Stimulated activated CD8-positive, alpha-beta memory T cell treated with anti-CD3 and anti-CD28 coated beads, Interleukin-7, amount 100 ng/mL, for 1 hour (primary cell): Measurements from ENCODE around the gene PCIF1.
"Not testable (repeated sequence)": the region's sequence is repeated elsewhere in the genome, so short reads cannot be mapped to it uniquely, and the experiment has no call there.

ENCODE experiments used
- DNase-seq, 2 donors: peaks; one replicate each; pipeline ENCODE4 v3.0.0-alpha.2; 2020; ENCODE audit warnings: low read depth in 2 of 2

PCIF1 gene

DNA sequence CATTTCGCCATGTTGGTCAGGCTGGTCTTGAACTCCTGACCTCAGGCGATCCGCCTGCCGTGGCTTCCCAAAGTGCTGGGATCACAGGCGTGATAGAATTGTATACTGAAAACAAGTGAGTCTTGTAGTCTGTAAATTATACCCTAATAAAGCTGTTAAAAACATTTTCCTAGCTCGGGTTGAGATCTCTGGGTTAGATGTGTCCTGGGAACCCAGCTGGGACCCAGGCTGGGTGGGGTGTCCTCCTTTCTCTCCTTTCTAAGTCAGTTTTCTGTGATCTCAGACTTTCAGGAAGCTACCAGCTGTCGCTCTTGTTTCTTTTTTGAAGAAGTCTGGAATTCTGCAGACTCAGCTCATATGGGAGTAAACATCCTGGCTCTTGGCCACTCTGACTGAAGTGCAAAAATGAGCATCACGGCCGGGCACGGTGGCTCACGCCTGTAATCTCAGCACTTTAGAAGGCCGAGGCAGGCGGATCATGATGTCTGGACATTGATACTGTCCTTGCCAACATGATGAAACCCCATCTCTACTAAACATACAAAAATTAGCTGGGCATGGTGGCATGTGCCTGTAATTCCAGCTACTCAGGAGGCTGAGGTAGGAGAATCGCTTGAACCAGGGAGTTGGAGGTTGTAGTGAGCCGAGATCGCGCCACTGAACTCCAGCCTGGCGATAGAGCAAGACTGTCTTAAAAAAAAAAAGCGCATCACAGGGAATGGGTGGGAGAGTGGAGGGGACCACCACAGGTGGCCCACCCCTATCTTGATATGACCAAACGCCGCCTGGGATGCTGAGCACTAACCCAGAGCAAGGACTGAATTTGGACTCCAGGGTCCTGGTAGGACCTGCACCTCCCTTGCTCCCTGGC lies 9.9 kb upstream of the PCIF1 start:
- DNase-seq: no peak

DNA sequence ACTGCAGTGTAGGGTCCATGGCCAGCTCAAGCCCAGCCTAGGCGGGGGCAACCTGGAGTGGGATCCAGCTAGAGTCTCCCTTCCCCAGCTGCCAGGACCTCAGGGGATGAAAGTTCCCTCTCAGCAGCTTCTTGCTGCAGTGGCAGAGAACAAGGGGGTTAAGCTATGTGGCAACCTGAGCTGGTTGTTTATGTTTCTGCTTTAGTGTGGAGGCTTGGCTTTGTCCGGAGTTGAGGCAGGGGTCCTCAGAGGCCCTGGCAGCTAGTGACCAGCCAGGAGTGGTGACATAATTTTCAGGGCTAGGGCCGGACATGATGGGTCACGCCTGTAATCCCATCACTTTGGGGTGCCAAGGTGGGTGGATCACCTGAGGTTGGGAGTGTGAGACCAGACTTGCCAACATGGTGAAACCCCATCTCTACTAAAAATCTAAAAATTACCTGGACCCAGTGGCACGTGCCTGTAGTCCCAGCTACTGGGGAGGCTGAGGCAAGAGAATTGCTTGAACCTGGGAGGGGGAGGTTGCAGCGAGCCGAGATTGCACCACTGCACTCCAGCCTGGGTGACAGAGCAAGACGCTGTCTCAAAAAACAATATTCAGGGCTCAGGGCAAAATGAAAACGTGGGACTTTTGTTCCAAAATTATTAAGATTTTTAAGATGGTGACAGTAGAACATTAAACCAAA lies 8.5 kb upstream of the PCIF1 start:
- no peak for DNase-seq

DNA sequence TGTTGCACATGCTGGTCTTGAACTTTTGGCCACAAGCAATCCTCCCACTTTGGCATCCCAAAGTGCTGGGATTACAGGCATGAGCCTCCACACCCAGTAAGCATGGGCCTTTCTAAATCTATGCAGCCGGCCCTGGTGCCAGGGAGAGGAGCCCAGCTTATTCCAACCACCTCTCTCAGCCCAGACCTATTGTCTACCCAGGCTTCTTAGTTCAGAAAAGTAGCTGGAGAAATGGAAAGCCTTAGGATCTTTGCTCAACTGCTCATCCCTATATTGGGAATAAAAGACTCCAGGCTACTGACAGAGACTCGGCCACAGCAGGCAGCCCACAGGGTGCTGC lies 7.8 kb upstream of the PCIF1 start:
- no peak for DNase-seq

DNA sequence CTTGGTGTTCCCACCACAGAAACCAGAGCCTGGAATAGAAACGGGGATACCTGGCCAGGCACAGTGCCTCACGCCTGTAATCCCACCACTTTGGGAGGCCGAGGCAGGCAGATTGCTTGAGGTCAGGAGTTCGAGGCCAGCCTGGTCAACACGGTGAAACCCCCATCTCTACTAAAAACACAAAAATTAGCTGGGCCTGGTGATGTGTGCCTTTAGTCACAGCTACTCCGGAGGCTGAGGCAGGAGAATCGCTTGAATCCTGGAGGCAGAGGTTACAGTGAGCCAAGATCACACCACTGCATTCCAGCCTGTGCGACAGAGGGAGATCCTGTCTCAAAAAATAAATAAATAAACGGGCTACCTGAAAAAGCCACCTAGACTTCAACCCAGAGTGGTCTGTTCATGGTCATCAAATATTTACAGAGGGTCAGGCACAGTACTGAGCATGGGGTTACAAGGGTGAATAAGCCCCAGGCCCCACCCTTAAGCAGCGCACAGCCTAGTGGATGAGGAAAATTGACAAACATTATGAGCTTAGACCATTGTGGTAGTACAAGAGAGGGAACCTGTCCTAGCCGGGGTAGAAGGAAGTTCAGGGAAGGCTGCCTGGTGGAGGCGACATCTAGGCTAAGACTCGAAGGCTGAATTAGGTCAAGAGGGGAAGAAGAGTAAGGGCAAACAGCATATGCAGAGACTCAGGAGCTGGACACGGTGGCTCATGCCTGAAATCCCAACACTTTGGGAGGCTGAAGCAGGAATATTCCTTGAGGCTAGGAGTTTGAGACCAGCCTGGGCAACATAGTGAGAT lies 7.2 kb upstream of the PCIF1 start:
- no peak for DNase-seq

DNA sequence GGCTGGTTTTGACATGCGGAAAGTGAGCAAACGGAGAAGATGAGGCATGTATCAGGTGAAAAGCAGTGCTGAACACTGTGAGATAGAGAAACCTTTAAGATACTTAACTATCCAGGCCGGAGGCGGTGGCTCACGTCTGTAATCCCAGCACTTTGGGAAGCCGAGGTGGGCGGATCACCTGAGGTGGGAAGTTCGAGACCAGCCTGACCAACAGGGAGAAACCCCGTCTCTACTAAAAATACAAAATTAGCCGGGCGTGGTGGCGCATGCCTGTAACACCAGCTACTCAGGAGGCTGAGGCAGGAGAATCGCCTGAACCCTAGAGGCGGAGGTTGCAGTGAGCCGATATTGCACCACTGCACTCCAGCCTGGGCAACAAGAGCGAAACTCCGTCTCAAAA lies 2.8 kb upstream of the PCIF1 start:
- not testable (repeated sequence) for DNase-seq

DNA sequence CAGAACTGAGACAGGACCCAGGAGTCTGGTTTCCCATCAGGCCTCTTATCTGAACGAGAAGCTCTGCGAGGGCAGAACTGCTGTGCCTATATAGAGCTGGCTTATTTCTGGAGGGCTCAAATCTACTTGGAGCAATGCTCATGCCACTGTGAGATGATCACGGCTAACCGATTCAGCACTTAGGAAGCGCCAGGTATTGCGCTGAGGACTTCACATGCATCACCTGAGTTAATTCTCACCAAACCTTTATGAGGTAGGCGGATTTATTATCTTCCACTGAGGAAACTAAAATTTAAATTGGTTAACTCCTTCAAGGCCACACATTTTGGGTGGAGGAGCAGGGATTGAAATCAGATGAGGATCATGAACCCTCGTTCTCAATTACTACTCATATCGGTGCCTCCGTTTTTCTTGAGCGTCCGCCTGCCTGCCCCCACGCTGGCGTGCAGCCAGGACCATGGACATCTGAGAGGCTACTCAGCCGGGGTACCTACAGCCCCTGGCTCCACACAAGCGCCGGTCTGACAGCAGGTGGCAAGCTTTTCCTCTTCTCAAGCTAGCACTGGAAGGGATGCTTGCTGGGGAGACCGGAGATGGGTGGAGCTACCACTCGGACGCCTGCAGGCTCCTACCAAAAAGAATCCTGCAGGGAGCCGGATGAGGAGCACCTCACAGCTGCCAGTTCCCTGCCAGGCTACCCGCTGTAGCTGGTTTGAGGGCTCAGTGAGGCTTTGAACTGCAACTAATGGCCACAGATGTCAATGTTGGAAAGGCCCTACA lies 1.0 kb upstream of the PCIF1 start:
- peak; percentile 20 to 29 for DNase-seq

DNA sequence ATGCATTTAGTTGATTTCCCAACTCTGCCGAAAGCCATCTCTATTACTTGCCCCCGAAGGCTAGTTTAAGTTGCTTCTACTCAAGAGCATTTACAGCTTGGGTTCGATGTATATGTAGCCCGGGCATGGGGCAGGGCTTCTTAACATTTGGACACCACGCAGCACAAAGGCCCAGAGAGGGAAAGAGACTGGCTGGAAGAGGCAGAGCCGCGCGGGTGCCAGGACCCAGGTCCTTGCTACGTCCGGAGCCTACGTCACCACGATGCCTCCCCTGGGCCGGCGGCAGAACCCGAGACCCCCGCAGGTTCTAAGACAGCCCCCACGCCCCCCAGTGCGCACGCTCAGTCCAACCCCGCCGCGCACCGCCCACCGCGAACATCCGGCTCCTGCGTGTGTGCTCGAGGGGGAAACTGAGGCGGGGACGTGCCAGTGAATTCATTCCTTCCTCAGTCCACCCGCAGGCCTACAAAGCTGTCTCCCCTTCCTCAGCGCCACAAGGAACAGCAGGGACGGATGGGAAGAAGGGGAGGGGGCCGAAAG lies 367 bp upstream of the PCIF1 start:
- no peak for DNase-seq

DNA sequence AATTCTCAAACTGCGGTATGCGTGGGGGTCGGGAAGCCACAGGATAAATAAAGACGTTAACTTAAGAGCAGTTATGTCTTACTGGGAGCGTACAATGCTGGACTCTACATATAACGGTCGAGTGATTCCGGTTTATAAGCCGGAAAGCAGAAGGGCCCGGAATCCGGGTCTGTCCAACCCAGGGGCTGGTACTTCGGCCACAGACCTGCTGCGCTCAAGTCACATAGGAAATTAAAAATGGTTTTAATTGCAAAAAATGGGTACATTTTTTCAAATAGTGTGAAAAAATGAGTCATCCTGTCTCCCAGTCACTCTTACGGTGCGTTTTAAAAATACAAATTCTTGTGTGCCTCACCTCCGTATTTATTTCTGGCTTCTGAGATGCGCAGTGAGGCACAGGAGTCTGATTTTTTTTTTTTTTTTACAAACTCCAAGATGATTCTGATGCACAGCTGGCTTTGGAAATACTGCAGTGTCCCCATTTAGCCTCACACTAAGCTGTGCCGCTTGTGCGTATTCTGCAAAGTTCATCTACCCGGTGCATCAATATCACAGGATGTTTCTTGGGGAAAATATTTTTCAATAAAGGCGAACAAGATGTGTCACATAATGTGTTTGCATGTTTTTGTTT lies 1.0 kb downstream of the PCIF1 start:
- DNase-seq: no peak

DNA sequence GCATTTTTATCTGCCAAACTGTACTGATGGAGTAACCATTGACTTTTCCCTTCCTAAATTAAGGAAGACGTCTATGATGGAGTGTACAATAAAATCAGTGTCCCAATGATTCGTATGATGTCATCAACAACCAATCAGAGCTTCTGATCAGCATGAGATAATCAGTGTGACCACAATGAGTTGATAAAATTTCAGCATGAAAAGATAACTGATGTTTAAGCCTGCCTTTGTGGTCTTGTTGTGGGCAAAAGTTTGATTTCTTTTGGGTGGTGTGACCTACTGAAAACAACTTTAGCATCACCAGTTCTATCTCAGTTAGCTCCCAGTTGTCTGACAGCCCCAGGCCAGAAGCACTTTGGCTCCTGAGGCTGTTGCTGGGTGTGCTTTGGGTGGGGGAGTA lies 3.3 kb downstream of the PCIF1 start:
- no peak for DNase-seq

DNA sequence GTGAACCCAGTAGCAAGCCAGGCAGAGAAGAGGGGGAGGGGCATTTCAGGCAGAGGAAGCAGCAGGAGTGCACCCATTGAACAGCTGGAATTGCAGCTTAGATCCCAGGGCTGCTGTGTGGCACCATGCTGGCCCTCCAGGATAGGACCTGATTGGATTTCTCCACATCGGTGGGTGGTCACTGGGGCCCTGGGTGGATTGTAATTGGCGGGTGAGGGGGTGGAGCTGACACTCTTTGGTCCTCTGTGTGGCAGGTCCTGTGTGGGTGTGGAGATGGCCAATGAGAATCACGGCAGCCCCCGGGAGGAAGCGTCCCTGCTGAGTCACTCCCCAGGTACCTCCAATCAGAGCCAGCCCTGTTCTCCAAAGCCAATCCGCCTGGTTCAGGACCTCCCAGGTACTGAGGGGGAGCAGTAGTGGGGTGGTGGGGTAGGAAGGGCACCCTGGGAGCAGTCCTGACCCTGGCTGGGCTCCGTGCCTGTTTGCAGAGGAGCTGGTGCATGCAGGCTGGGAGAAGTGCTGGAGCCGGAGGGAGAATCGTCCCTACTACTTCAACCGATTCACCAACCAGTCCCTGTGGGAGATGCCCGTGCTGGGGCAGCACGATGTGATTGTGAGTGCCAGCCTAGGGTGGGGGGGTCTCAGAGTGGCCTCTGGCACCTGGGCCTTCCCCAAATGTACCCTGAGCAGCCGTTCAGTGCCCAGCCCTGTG lies 4.4 kb downstream of the PCIF1 start:
- DNase-seq: no peak

DNA sequence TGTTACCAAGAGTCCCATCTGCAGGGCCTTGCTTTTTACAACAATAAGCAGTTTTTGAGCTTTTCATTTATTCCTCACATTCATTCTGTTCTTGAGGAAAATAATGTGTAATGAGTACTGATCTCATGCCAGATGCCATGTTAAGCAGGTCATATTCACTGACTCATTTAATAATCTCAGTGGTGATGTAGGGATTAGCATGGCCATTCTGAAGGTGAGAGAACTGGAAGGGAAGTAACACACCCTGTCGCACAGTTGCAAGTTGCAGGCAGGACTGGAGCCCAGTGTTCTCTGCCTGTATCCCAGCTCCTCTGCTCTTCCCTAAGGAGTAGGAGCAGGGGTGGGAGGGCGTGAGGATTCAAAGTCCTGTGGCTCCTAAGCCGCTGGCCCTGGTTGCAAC lies 5.6 kb downstream of the PCIF1 start:
- DNase-seq: no peak

DNA sequence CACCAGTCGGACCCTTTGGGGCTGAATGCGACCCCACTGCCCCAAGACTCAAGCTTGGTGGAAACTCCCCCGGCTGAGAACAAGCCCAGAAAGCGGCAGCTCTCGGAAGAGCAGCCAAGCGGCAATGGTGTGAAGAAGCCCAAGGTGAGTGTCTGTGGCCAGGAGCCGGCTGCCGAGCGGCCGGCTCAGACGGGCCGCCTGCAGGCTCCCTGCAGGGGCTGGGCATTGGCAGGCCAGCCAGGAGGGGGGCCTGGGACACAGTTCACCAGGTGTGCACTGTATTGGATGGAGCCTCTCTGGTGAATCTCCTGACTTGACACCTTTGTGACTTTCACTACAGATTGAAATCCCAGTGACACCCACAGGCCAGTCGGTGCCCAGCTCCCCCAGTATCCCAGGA lies 6.0 kb downstream of the PCIF1 start:
- no peak for DNase-seq

DNA sequence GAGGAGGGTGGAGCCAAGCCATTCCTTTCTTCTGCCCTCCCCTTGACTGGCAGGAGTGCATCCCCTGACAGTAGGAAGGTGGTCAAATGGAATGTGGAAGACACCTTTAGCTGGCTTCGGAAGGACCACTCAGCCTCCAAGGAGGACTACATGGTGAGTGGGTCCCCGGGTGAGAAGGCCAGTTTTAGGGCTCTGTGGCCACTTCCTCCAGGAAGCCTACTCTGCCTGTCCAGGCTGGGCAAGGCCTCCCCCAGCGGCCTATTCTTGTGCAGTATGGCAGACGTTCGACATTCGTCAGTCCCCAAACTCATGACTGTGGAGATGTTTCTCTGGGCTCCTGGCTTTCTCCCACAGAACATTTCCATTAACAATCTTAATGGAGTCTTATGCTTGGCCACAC lies 9.1 kb downstream of the PCIF1 start:
- DNase-seq: no peak

DNA sequence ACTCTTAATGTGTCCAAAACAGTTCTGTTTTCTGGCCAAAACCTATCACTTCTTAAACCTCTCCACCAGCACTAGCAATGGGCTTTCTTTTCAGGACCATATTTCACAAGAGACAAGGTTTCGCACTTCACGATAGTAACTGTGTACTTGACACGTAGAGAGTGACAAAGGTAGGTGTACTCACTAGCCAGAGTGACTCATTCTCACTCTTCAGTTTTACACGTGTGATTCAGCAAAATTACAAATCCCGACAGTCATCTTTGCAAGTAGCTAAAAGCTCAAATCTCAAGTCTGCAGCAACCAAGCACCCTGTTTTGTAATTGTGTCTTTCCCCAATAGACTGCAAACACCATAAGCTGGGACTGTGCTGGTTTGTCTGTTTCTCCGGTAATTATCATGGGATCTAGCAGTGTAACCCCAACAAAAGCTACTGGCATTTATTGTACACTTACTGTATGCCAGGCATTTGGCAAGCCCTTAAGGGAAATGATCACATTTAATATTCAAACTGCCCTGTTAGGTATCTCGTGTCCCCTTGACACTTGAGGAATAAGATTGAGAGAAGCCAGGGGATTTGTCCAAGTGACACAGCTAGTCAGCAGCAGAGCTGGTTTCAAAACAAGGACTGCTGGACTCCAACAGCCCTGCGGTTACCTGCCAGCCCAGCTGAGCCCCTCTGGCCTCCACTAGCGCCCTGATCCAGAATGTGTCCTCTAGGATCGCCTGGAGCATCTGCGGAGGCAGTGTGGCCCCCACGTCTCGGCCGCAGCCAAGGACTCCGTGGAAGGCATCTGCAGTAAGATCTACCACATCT lies 9.9 kb downstream of the PCIF1 start:
- DNase-seq: no peak

DNA sequence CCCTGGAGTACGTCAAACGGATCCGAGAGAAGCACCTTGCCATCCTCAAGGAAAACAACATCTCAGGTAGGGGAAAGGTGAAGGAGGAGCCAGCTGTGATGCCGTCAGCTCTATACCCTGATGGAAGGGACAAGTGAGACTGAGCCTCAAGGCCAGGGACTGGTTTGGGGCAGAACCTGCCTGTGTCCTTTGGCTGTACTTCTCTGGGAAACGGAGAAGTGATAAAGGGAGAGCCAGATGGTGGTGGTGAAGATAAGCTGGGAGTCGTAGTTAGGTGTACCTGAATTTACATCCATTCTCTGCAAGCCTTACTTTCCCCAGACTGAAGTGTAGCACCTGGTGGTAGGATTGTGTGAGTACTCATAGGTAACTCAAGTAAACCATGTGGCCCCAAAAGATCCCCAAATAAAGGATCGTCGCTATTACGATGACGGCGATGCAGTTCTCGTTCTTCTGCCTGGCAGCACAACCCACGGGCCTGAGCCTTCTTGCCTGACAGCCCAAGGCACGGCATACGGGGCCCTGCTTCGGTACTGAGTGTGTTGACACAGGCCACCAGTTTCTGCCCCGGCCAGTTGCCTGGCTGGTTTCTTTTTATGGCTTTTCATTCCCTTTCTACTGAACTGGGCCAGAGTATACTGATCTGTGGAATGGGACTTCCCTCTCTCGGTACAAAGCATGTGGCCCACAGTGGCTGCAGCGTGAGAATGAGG lies 10.6 kb downstream of the PCIF1 start:
- DNase-seq: no peak

DNA sequence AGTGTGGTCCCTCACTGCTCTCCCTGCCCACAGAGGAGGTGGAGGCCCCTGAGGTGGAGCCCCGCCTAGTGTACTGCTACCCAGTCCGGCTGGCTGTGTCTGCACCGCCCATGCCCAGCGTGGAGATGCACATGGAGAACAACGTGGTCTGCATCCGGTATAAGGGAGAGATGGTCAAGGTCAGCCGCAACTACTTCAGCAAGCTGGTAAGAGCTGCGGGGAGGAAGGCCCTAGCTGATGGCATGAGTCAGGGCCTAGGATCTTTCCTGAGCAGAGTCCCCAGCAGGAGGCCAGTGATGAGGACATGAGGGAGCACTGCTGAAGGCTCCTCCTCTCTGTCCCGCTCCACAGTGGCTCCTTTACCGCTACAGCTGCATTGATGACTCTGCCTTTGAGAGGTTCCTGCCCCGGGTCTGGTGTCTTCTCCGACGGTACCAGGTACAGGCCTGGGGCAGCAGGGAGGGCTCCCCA lies 11.2 kb downstream of the PCIF1 start:
- DNase-seq: no peak

DNA sequence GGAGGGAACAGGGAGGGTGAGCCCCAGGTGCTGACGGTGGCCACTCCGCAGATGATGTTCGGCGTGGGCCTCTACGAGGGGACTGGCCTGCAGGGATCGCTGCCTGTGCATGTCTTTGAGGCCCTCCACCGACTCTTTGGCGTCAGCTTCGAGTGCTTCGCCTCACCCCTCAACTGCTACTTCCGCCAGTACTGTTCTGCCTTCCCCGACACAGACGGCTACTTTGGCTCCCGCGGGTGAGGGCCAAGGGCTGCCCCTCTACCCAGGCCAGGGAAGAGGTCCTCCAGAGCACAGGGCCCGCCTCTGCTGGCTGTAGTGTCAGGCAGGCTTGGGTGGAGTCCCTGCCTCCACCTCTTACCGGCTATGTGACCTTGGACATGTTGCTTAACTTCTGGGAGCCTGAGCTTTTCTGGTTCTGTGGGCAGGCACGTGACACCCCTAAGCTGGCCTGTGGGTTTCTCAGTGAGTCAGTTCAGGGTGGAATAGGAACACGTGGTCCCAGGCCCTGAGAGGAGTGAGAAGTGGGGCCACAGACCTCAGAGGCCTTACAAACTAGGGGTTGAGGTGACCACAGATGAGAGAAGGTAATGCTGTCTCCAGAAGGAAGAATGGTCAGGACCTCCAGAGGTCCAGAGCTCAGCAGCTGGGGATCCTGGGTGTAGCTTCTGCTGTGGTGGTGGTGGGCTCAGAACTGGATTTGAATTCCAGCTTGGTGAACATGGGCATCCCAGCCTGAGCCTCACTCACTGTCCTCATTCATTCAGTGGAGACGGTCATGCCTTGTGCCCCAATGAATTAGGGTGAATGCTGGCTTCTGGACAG lies 11.9 kb downstream of the PCIF1 start:
- peak in 1 of 2 donors; percentile 56 for DNase-seq
